Fibroblast of skin of abdomen (primary cell): Measurements from ENCODE around the gene SLC22A23.

Source experiments
- DNase-seq: peaks from one replicate; pipeline ENCODE4 v3.0.0-alpha.2; 2013

SLC22A23 gene

GRCh38 chr6:3471286-3471685 lies 14.4 kb upstream of the SLC22A23 start:
- no peak for DNase-seq

DNA sequence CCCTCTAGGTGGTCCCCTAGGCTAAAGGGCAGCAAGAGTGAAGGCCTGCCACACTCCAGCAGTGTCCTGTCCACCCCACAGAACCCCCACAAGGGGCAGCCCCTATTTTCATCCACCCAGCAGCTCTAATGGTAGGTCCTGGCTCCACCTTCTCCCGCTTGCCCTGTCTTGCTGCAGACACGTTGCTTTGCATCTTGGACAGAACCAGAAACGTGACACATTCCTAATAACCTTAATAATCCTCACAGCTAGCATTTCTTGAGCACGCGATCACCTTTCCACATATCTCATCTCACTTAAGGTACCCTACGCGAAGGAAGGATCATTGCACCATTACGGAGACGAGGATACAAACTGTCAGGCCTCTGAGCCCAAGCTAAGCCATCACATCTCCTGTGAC lies 11.7 kb upstream of the SLC22A23 start:
- no peak for DNase-seq

GRCh38 chr6:3467996-3468395 lies 11.1 kb upstream of the SLC22A23 start:
- DNase-seq, result no peak

- no peak for DNase-seq
These were observed 9.8 kb upstream of the SLC22A23 start for GRCh38 chr6:3466488-3467219.

- no peak for DNase-seq
These were observed 3.4 kb upstream of the SLC22A23 start for GRCh38 chr6:3460253-3460652.

GRCh38 chr6:3458706-3459421 lies 2.0 kb upstream of the SLC22A23 start:
- no peak for DNase-seq

DNA sequence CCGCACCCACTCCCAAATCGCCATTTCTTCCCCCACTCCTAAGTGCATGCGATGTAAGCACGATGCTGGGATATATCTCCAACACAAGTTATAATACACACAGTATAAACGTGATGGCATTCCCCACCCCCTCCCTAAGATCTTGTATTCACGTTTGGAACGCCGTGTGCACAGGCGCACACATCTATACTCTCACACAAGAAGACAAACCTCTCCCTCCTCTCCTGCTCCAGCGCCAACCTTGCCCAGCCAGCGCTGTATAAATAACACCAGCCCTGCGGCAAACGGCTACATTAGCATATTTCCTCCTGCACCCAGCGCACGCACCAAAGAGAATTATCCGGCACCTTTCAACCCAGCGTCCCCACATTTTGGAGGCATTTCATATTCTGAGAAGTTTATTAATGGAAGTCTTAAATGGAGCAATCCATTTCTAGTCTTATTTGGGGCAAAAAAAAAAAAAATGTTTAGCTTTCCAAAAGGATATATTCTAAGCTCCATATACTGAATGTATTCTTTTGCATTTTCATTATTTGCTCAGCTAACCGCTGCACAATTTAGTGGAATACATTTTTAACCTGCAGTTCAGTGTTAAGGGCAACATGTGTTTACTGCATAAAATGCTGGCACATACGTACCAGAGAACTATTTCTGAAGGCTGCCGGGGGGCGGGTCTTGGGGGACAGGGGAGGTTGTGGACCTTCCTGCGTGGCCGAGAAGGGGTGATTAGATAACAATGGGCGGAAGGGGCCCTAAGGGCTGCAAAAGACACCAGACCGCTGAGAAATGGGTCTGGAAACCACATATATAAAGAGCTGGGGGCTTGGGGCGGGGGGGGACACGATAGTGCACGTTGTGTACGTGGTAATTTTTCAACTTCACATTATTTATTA lies 1.1 kb upstream of the SLC22A23 start:
- DNase-seq, result no peak

GRCh38 chr6:3456395-3456897 lies 404 bp downstream of the SLC22A23 start:
- DNase-seq, result no peak

GRCh38 chr6:3455569-3456394 lies 1.1 kb downstream of the SLC22A23 start:
- no peak for DNase-seq

- DNase-seq, result no peak
These were observed 1.7 kb downstream of the SLC22A23 start for GRCh38 chr6:3455147-3455568.

DNA sequence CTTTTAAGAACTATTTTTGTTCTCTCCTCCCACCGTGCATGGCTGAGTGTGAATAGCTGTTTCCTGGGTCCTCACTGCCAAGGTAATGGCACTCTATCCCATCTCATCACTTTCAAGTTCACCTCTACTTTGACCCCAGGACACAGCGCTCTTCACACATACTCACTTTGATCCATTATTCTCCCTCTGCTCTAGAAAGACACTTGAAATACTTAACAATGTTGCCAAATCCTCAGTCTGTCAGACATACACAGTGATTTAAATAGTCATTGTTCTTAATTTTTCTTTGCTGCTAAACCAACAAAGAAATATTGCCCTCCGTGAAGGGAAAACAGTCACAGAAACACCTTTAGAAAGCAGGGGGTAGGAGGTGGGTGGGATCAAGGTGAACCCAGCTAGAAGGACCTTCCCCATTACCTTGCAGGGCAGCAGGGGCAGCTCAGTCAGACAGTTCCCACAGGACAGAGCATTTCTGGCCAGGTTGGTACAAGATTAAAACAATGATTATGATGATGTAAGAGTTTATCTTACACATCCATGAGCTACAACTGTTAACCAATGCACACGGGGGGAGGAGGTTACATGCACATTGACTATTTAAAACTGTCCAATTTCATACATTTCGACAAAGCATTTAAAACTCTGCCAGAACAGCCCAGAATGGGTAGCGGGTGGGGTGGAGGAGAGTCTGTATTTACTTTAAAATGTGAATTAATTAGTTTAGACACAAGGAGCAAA lies 2.4 kb downstream of the SLC22A23 start:
- no peak for DNase-seq

DNA sequence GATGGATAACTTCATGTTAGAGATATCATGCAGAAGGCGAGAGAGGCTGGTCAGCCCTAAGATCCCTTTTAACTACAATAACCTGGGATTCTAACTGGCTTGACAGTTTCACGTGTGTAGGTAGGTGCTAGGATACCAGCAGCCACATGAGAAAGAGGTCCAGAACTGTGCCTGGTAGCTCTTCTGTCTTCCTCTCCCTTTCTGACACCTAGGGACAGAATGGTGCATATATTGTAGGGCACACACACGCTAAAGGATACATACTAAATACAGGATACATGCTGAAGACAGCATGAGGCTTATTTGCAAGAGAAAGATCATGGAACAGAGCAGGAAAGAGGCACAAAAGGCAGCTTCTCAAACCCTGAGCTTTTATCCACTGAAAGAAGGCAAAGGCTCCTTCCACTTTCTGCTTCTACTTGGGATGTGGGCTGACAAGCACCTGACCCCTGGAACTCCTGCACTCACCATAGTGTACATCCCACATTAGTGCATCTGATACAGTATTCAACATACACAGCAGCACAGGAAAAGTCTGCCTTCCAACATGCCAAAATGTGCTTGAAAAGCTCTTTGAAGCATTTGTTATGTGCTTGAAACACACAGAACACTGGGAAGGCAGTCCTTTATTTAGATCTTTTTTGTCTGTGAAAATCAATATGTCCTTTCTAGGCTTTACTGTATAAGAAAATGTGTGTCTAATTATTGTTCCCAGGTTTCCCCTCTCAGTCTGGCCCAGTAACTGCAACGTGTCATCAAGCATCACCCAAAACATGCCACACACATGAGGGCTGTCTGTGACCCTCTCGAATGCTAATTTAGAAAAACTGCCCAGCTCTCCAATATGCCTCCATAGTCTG lies 3.2 kb downstream of the SLC22A23 start:
- no peak for DNase-seq

DNA sequence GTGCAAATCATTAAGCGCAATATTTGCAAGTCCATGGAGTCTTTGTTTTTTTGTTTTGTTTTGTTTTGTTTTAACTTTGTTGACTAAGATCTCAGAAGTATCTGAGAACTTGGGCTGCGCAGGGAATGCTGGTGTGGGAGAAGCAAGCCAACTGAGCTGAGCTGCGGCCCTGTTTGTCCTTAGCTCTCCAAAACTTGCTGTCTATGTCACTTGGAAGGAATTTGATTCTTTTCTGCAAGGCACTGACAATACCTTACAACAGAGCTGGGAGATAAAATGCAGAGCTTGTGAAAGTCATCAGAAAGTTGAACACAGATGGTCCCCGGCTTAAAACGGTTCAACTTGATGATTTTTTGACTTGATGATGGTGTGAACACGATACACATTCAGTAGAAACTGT lies 5.4 kb downstream of the SLC22A23 start:
- no peak for DNase-seq

DNA sequence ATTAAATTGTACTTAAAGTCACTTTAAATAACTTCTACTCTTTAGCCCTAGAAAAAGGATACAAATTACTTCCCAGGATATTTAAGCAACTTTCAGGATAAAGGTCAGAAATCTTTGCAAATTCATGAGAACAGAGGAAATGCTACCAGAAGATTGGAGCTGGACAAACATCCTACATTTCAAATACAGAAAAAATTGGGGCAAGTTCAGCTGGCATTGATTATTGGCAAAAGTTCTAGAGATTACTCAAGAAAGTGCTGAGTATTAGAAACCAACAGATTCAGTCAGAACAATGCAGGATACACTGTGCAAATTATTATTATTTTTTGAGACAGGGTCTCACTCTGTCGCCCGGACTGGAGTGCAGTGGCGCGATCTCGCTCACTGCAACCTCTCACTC lies 6.0 kb downstream of the SLC22A23 start:
- DNase-seq, result no peak

DNA sequence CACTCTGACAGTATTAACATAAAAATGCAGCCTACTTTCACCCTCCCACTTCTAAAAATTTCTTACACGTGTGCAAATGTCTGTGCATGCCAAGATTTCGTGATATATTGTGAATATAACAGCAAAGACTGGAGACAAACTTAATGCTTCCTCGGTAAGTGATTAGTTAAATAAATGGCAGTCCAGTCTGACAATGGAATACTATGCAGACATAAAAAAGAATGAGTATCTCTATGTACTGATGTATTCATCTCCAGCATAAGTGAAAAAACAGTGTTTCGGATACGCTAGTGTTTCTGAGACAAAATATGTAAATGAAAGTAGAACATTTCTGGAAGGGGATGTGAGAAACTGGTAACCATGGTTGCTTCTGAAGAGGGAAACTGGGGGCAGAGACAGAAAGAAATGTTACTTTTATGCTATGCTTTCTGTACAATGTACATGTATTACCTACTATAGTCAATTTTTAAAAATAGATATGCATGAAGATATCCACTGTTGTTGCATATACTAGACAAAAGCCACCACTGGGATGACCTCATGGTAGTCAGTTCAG lies 7.0 kb downstream of the SLC22A23 start:
- DNase-seq, result no peak

GRCh38 chr6:3449321-3449720 lies 7.5 kb downstream of the SLC22A23 start:
- no peak for DNase-seq

- no peak for DNase-seq
These were observed 9.8 kb downstream of the SLC22A23 start for GRCh38 chr6:3447005-3447404.

GRCh38 chr6:3446184-3446583 lies 10.7 kb downstream of the SLC22A23 start:
- DNase-seq, result no peak

DNA sequence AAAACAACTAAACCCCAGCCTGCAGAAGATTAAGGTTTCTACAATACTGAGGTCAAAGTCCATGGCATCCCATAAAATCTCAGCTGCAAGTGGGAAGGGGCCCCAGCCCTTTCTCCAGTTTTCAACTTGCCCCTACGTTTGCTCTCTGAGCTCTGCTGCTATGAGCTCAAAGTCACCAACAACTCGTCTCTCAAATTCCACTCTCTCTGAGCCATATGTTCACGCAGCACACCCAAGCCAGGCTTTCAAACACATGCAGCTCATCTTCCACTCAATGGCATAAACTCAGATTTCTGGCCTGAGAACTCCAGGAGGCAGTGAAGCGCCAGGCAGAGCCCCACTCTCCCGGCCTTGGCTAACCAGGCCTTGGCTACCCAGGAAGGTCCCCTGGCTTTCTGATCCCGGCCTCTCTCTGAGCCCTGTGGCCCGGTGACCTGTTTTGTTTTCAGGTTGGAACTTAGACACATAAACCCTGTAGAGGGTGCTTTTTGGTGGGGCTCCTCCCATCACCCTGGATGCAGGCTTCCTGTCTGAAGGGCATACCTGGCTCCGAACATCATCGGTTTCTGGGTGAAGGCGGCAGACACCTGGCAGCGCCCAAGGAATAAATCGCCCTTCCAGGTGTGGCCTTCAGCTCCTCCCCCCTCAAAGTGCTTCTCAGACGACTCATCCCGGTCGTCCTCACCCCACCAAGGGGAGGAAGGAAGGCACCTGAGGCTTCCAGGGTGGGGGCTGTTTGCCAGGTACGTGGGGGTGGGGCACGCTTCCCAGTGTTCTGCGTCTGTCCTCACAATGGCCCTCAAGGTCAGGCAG lies 12.4 kb downstream of the SLC22A23 start:
- no peak for DNase-seq
